ENCODE measurements around the gene EDDM13. TPM values are rescaled to one million over a fixed set of nuclear protein-coding genes. Genes with fewer than 3 reads are reported as not detected.

The EDDM13 gene
- total and polyA plus RNA-seq, 7 donors: 0.62 TPM; not detected in 6

DNA sequence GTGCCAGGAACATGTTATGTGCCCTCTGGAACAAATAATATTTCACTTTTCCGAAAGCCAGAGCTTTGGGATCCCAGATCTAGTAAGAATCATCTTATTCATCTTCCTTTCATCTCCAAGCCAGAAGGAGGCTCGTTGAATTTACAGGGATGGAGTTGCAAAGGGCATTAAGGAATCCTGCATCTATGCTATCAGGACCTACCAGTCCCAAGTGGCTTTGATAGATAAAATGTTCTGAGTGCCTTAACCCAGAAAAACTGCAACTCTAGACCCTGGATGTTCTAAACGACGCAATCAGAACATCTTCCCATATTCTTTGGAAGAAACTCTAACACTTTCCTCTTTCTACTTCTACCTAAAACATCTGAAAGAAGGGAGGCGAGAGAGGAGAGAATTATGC lies 9.2 kb upstream of the EDDM13 start:
- no peaks in the 10 kb centered on the region for H3K9me3 ChIP-seq
- 91 to 92% (median 92%) methylated on average over 5 of the region's 5 CpGs for WGBS, 3 donors
- H3K4me1 ChIP-seq: no peaks in the 10 kb centered on the region
- H3K27me3 ChIP-seq (ENCODE audit: insufficient read depth in 3 of 3, low read length in 2 of 3): peaks cover 0 to 3% (median 0%) of the 10 kb centered on the region in 3 donors
- intact Hi-C loops (cut with DNase I): no loop called here
- H3K4me3 ChIP-seq: no peak overlapping the region
- no peak for TF ChIP-seq CTCF (IDR thresholded peaks at IDR 0.05)
- H3K27ac ChIP-seq: no peak overlapping the region
- no peaks in the 10 kb centered on the region for H3K36me3 ChIP-seq (ENCODE audit: insufficient read depth in 1 of 2, low read depth in 1 of 2)
- ATAC-seq (no peak), DNase-seq (no peak)

DNA sequence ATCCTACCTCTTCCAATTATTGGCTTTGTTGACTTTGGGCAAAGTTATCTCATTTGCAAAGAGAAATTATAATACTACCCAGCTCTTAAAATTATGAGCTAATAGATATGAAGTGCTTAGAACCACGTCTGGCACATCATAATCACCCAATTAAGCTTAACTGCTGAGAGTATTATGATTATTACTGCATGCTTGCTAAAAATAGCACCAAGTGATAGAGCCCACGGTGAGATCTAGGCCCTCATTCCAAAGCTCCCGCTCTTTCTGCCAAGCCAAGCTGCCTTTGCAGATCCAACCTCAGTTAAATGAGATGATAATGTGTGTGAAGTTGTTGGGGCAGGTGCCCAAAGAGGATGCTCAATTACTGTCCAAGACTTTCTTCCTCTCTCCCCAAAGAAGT lies 6.5 kb upstream of the EDDM13 start:
- 42 to 72% (median 58%) methylated on average over 3 of the region's 3 CpGs for WGBS, 3 donors
- Histone ChIP-seq H3K36me3 (ENCODE audit: insufficient read depth in 1 of 2, low read depth in 1 of 2) (no peaks in the 10 kb centered on the region), H3K4me3 (no peak overlapping the region), H3K9me3 (no peaks in the 10 kb centered on the region), H3K27me3 (ENCODE audit: insufficient read depth in 3 of 3, low read length in 2 of 3) (no peaks in the 10 kb centered on the region), H3K27ac (no peak overlapping the region), H3K4me1 (no peaks in the 10 kb centered on the region)
- intact Hi-C loops (cut with DNase I): no loop called here
- DNase-seq (no peak), ATAC-seq (no peak)
- TF ChIP-seq CTCF (IDR thresholded peaks at IDR 0.05): no peak

- TF ChIP-seq CTCF (IDR thresholded peaks at IDR 0.05): no peak
- DNase-seq (no peak), ATAC-seq (no peak)
- Histone ChIP-seq H3K36me3 (ENCODE audit: insufficient read depth in 1 of 2, low read depth in 1 of 2) (no peaks in the 10 kb centered on the region), H3K4me3 (no peak overlapping the region), H3K9me3 (no peaks in the 10 kb centered on the region), H3K27ac (no peak overlapping the region), H3K27me3 (ENCODE audit: insufficient read depth in 3 of 3, low read length in 2 of 3) (no peaks in the 10 kb centered on the region), H3K4me1 (no peaks in the 10 kb centered on the region)
- intact Hi-C loops (cut with DNase I): no loop called here
- WGBS, 3 donors: 60 to 75% (median 71%) methylated on average over 6 of the region's 6 CpGs
Observed at GRCh38 chr19:56269348-56269747, 3.2 kb upstream of the EDDM13 start.

- intact Hi-C loops (cut with DNase I): no loop called here
- no peak for ATAC-seq
- Histone ChIP-seq H3K4me1 (no peaks in the 10 kb centered on the region), H3K4me3 (no peak overlapping the region), H3K36me3 (ENCODE audit: insufficient read depth in 1 of 2, low read depth in 1 of 2) (no peaks in the 10 kb centered on the region), H3K27ac (no peak overlapping the region), H3K9me3 (no peaks in the 10 kb centered on the region), H3K27me3 (ENCODE audit: insufficient read depth in 3 of 3, low read length in 2 of 3) (no peaks in the 10 kb centered on the region)
- no peak for TF ChIP-seq CTCF (IDR thresholded peaks at IDR 0.05)
- 74 to 81% (median 80%) methylated on average over 3 of the region's 3 CpGs for WGBS, 3 donors
- DNase-seq: no peak
Observed at GRCh38 chr19:56270676-56271075, 1.9 kb upstream of the EDDM13 start.

- Histone ChIP-seq H3K27me3 (ENCODE audit: insufficient read depth in 3 of 3, low read length in 2 of 3) (no peaks in the 10 kb centered on the region), H3K4me1 (no peaks in the 10 kb centered on the region), H3K27ac (no peak overlapping the region), H3K36me3 (ENCODE audit: insufficient read depth in 1 of 2, low read depth in 1 of 2) (no peaks in the 10 kb centered on the region), H3K4me3 (no peak overlapping the region), H3K9me3 (no peaks in the 10 kb centered on the region)
- ATAC-seq (no peak), DNase-seq (no peak)
- intact Hi-C loops (cut with DNase I): no loop called here
- TF ChIP-seq CTCF (IDR thresholded peaks at IDR 0.05): no peak
- 55 to 59% (median 59%) methylated on average over 6 of the region's 6 CpGs for WGBS, 3 donors
Observed at GRCh38 chr19:56271151-56271550, 1.4 kb upstream of the EDDM13 start.

All from psoas muscle (tissue), 8 donors.